Measurements from ENCODE around the gene GPR160. TPM values are rescaled to one million over a fixed set of nuclear protein-coding genes. Genes with fewer than 3 reads are reported as not detected.

The GPR160 gene, protein sequence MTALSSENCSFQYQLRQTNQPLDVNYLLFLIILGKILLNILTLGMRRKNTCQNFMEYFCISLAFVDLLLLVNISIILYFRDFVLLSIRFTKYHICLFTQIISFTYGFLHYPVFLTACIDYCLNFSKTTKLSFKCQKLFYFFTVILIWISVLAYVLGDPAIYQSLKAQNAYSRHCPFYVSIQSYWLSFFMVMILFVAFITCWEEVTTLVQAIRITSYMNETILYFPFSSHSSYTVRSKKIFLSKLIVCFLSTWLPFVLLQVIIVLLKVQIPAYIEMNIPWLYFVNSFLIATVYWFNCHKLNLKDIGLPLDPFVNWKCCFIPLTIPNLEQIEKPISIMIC
- 61.7 TPM for total RNA-seq

DNA sequence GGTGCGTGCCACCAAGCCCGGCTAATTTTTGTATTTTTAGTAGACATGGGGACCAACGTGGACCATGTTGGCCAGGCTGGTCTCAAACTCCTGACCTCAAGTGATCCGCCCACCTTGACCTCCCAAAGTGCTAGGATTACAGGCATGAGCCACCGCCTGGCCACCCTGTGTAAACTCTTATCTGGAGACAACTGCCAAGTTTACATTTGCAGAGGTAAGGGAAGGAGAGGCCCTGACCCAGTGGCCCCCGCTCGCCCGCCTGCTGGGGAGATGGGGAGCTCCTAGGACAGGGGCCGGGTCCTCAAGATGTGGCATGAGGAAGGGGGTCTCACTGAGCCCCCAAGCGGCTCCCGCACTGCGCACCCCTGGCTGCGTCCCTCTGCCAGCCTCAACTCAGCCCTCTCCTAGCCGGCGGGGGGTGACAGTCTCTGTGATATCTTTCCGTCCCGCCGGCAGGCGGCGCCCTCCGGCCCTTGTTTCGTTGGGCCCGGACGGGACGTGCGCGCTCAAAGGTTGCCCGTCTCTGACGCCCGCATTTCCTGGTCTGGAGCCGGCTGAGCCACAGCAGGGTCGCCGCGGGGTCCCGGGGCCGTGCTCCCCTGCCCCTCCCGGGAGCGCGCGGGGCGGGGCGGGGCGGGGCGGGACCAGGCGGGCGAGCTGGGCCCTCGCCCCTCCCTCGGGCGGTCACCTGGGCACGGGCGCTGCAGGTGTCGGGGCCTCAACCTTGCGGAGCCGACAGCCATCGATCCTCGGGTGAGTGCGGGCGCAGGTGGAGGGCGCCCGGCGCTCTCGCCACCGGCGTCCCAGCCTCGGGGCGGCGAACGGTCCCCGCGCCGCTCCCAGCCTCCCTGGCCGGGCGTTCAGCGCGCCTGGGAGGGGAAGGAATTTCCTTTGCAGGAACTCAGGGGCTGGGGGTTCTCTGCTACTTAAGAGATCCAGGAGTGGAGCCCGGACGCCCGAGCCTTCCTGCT is at the start of gene GPR160:
TSS of gene GPR160 (plus strand) at position 533 of the 971 bp plus-strand sequence. CDS start 45,978 bp downstream, outside the sequence.

Other genes with a start within 250 kb of the GPR160 start
- gene LRRIQ4, start 225.1 kb upstream of the GPR160 start, total RNA-seq, result 0.33 TPM
- gene LRRC34, start 225.1 kb upstream of the GPR160 start, total RNA-seq, result 17.3 TPM
- gene LRRC31, start 168.1 kb upstream of the GPR160 start, total RNA-seq, result not detected
- gene SAMD7, start 126.4 kb upstream of the GPR160 start, total RNA-seq, result 22.0 TPM
- gene SEC62, start 71.2 kb upstream of the GPR160 start, total RNA-seq, result 94.3 TPM
- 89.3 TPM for gene PHC3, start 143.7 kb downstream of the GPR160 start, total RNA-seq
- gene PRKCI, start 184.4 kb downstream of the GPR160 start, total RNA-seq, result 68.0 TPM

All from camera-type eye (tissue), 1 donor.